ENCODE results near the gene OLIG3. TPM values are rescaled to one million over a fixed set of nuclear protein-coding genes. Genes with fewer than 3 reads are reported as not detected.

The OLIG3 gene
- polyA plus RNA-seq (ENCODE audit: insufficient read length) = not detected

DNA sequence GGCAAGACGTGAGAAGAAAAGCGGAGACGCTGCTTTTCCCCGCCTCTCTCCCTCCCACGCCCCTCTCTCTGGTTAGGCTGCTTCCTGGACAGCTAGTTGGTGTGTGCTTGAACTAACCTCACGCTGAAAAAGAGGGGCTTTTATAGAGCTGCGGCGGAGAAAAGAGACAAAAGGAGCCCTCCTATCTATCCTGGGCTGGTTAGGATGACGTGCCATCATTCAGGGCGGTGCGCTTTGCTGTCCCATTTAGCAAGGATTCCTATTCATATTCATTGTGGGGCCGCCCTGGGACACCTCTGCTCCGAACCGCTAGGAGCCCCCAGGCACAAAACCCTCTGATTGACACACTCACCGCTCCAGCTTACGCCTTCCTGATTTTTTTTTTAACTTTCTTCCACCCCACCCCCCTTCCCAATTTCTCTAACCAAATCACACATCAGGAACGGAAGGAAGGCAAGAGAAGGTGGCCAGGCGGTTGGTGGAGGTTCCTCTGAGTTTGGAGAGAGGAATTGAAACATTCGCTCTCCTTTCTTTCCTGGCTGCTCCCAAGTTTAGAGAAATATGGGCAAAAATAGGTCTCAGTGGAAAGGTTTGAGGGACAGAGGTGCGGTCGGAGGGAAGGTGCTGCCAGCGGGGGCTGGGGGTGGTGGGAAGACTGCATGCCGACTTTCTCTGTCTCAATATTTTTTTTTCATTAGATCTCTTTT lies at the start of gene OLIG3:
OLIG3 (minus strand) TSS at position 114 of the 707 bp plus-strand sequence. CDS start 224 bp downstream, outside the sequence.
- no peak for DNase-seq (ENCODE audit: low read depth)

DNA sequence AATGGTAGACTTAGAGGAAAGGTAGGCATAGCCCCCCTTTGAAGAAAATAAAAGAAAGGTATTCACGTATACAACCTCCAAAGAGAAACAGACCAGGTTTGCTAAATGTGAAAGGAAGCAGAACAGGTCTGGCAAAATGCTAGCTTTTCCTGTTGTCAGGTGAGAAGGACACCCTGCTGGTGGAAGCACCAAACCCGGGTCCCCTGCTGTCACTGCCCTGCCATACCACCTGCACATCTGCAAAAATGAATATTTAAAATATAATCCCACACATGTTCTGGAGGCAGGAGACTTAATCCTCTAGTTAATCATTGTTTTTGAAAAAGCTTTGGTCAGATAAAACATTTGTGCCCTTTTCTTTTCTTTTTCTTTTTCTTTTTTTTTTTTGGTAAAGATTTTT lies 48.9 kb upstream of the OLIG3 start:
- no peak for DNase-seq (ENCODE audit: low read depth)

DNA sequence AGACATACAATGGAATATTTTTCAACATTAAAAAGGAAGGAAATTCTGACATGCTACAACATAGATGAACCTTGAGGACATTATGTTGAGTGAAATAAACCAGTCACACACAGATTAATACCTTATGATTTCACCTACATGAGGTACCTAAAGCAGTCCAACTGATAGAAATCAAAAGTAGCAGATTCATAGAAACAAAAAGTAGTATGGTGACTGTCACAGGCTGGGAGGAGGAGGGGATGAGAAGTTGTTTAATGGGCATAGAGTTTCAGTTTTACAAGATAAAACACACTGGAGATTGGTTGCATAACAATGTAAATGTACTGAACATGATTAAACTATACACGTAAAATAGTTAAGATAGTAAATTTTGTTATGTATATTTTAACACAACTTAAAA lies 48.5 kb upstream of the OLIG3 start:
- no peak for DNase-seq (ENCODE audit: low read depth)

GRCh38 chr6:137541534-137542063 lies 47.4 kb upstream of the OLIG3 start:
- DNase-seq (ENCODE audit: low read depth) = no peak

GRCh38 chr6:137536104-137536773 lies 42.0 kb upstream of the OLIG3 start:
- no peak for DNase-seq (ENCODE audit: low read depth)

- no peak for DNase-seq (ENCODE audit: low read depth)
These were observed 37.3 kb upstream of the OLIG3 start for GRCh38 chr6:137531376-137532092.

DNA sequence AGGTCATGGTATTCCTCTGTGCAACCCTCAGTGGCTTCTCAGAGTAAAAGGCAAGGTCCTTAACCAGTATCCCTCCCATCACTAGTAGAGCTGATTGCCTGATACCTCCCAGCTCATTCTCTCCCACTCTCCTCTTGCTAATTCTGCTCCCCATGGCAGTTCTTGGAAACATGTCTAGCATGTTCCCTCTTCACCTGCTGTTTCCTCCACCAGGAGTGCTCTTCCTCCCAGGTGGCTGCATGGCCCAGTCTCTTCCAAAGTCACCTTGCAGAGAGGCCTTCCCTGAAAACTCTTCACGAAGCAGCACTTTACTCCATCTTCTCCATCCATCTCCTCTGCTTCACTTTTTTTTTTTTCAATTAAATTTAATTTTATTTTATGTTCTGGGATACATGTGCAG lies 36.2 kb upstream of the OLIG3 start:
- no peak for DNase-seq (ENCODE audit: low read depth)

DNA sequence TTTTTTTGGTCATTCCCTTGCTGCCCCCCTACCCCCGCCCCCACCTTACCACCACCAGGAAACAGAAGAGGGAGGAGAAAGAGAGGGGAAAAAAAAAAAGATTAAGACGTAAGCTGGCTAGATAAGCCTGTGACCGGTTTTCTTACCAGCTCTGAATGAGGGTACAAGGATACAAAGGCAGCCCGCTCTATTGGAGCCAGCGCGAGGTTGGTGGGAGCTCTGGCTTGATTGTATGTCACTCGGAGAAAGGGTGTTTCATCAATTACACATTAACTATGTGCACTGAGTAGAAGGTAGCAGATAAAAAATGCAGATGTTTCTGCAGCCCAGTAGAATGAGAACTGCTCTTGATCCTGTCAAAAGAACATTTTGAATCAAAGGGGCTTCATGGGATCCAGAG lies 28.6 kb upstream of the OLIG3 start:
- no peak for DNase-seq (ENCODE audit: low read depth)

DNA sequence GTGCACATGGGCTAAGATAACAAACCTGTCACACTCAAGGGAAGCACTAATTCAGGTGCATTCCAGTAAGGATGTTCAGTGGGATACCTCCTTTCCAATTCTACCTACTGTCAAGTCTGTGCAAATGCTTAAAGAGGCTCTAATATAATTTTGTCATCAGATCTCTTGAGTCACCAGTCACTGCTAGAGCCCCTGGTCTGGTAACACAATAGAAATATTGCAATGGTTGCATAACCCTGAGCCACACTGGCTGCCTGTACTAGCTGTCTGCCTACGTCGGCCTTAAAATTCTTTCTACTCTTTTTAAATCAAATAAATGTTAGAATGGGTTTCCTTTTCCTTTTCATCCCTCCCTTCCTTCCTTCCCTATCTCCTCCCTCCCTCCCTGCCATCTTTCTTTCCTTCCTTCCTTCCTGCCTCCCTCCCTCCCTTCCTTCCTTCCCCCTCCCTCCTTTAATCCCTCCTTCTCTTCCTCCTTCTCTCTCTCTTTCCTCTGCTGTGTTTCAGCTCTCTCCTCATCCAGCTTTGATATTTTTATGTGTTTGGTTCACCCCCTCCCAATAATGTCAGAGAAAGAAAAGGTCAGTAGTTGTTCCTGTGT lies 28.1 kb upstream of the OLIG3 start:
- no peak for DNase-seq (ENCODE audit: low read depth)

DNA sequence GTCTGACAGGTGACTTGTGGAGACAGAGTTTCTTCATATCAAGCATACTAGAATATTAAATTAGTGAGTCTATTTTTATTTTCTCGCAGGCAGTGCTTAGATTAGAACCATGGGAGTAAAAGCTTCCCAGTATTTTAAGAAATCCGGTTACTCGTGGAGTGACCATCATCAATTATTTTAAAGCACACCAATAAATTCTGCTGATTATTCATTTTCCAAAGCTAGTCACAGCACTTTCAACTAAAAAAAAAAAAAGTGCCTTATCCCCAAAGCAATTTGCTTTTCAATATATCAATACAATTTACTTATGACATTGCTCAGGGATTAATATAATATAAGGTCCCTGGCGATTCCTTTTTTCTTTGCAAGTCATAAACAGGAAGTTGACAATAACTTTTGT lies 26.3 kb upstream of the OLIG3 start:
- DNase-seq (ENCODE audit: low read depth) = no peak

- no peak for DNase-seq (ENCODE audit: low read depth)
These were observed 25.5 kb upstream of the OLIG3 start for GRCh38 chr6:137519629-137520176.

GRCh38 chr6:137518386-137518983 lies 24.3 kb upstream of the OLIG3 start:
- DNase-seq (ENCODE audit: low read depth) = no peak

DNA sequence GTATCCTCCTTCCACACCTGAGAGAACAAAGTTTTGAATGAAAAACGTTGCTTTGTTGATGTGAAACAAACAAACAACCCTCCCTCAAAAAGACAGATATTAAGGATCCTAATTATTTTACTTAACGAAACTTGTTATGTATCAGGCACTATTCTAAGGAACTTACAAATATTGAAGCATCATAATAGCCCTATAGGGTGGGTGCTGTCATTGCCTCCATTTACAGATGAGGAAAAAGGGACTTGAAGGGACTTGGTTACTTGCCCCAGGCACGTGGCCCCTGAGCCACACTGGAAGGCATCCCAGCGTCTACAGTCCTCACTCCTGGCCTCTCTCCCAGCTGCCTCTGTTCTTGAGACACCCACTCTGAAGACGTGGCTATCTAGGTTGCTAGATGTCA lies 20.2 kb upstream of the OLIG3 start:
- DNase-seq (ENCODE audit: low read depth) = no peak

DNA sequence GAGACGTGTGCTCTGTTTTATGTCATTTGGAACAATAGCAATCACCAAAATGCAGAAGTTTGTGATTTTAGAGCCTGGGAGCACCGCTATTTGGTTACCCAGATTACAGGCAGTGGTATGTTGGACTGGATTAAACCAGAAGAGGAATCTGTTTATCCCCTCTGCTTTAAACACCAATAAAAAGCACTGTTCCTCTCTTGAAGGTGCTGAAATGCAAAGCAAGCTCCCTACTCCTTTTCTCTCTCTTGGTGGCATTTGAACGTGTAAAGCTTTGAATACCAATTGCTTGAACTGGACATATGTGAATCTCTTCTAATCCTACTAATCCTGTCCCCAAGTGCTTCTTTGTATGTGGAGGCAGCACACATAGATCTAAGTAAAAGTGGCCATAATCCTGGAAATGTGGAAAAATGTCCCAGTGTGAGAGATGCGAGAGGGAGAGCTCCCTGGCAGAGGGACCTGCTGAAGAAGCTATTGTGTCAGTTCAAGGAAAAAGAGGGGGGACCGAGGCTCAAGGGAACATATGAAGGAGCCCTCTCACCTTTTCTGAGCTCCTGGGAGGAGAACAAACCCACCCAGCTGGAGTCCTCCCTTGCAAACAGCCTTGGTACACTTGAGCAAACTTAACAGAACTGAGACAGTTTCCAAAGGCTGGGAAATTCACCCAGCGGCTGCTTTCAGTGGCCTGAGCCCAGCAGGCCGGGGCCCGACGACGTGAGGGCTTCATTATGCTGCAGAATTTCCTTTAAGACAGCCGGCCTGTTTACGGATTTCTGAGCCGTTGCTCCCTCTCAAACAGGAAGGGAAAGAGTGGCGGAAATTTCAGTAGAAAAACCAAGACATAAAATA lies 18.8 kb upstream of the OLIG3 start:
- DNase-seq (ENCODE audit: low read depth) = no peak

DNA sequence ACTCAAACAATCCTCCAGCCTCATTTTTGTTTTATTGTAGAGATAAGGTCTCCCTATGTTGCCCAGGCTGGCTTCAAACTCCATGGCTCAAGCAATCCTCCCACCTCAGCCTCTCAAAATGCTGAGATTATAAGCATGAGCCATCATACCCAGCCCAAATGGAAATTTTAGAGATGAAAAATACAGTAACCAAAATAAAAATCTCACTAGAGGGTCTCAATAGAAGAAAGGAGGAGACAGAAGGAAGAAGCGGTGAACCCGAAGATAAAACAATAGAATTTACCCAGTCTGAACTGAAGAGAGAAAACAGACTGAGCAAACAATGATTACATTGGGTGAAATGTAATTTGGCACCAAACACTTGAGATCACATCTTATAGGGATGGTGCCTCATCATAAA lies 16.7 kb upstream of the OLIG3 start:
- DNase-seq (ENCODE audit: low read depth) = no peak

GRCh38 chr6:137498481-137499190 lies 4.4 kb upstream of the OLIG3 start:
- DNase-seq (ENCODE audit: low read depth) = no peak

- no peak for DNase-seq (ENCODE audit: low read depth)
These were observed 3.7 kb upstream of the OLIG3 start for GRCh38 chr6:137497721-137498463.

GRCh38 chr6:137496909-137497720 lies 2.9 kb upstream of the OLIG3 start:
- no peak for DNase-seq (ENCODE audit: low read depth)

Measured in forelimb muscle (tissue), 1 donor.